GM12865 (cell line): ENCODE results near the gene CCDC148.

Experiments used
- DNase-seq: peaks from one replicate; pipeline ENCODE4 v3.0.0; 2010; ENCODE audit warnings: low read depth
- H3K4me3 ChIP-seq: 2 replicates; pipeline ENCODE4 v1.5.1; 2011; ENCODE audit warnings: mild to moderate bottlenecking, low read depth, low read length, control low read depth
- CTCF ChIP-seq: IDR thresholded peaks from 2 replicates; pipeline ENCODE4 v1.5.1; 2011; ENCODE audit warnings: low read length, control low read depth, low read depth, inconsistent platforms; ENCODE audit not compliant: insufficient read depth; ENCODE audit errors: missing control alignments

CCDC148 gene

GRCh38 chr2:158211502-158211901 is 245.1 kb downstream of the CCDC148 start:
- H3K4me3 ChIP-seq = no peak overlapping the region
- no peak for DNase-seq
- no peak for TF ChIP-seq CTCF

GRCh38 chr2:158207354-158207753 is 249.2 kb downstream of the CCDC148 start:
- no peak for TF ChIP-seq CTCF
- no peak for DNase-seq
- no peak overlapping the region for H3K4me3 ChIP-seq

- no peak for DNase-seq
- no peak overlapping the region for H3K4me3 ChIP-seq
- TF ChIP-seq CTCF = no peak
These were observed 251.3 kb downstream of the CCDC148 start for GRCh38 chr2:158205215-158205614.

- no peak overlapping the region for H3K4me3 ChIP-seq
- peak; percentile 12 for DNase-seq
- no peak for TF ChIP-seq CTCF
These were observed 251.8 kb downstream of the CCDC148 start for GRCh38 chr2:158204741-158205165.

- H3K4me3 ChIP-seq = no peak overlapping the region
- no peak for DNase-seq
- no peak for TF ChIP-seq CTCF
These were observed 254.3 kb downstream of the CCDC148 start for GRCh38 chr2:158202161-158202815.

GRCh38 chr2:158199928-158200650 is 256.5 kb downstream of the CCDC148 start:
- no peak for DNase-seq
- H3K4me3 ChIP-seq = no peak overlapping the region
- no peak for TF ChIP-seq CTCF
